Activated CD8-positive, alpha-beta memory T cell treated with anti-CD3 and anti-CD28 coated beads, Interleukin-2, amount 10 ng/mL, durations not matched to agents 7 days and 5 days (primary cell): ENCODE measurements around the gene ELL2. TPM values are rescaled to one million over a fixed set of nuclear protein-coding genes. Genes with fewer than 3 reads are reported as not detected.

Experiments
- ATAC-seq: fragments of 150-1000 bp; cut with Tn5 transposase; one replicate; pipeline ENCODE4 v1.10.0; 2021; ENCODE audit warnings: moderate library complexity
- CTCF ChIA-PET: fragments of 350-600 bp; sonication (Branson Sonifier 250); formaldehyde crosslinking; loops from one replicate; lab custom pipeline; 2021; ENCODE audit warnings: antibody characterized with exemption; lab: Charles Lee
- DNase-seq: peaks from one replicate; pipeline ENCODE4 v3.0.0-alpha.2; 2020
- H3K27ac Mint-ChIP-seq: one replicate; pipeline ENCODE4 v1.8.0; 2021; ENCODE audit warnings: mild to moderate bottlenecking, mixed read lengths
- H3K27me3 Mint-ChIP-seq: one replicate; pipeline ENCODE4 v1.8.0; 2021; ENCODE audit warnings: mixed read lengths
- H3K36me3 Mint-ChIP-seq: one replicate; pipeline ENCODE4 v1.8.0; 2021; ENCODE audit warnings: mild to moderate bottlenecking, mixed read lengths
- H3K4me1 Mint-ChIP-seq: one replicate; pipeline ENCODE4 v1.8.0; 2021; ENCODE audit warnings: mixed read lengths
- H3K4me3 Mint-ChIP-seq: one replicate; pipeline ENCODE4 v1.8.0; 2021; ENCODE audit warnings: mild to moderate bottlenecking, moderate library complexity, mixed read lengths
- H3K9me3 Mint-ChIP-seq: one replicate; pipeline ENCODE4 v1.8.0; 2022; ENCODE audit warnings: low read depth, mixed read lengths
- total RNA-seq, 2 experiments: library from RNA; stranded (reverse); gene quantifications; one replicate each; pipeline ENCODE4 v1.2.3, GENCODE V29; 2021

Gene ELL2
- total RNA-seq, 2 experiments from 2014 or later = 33.9 to 81.8 TPM

GRCh38 chr5:95970359-95970704 is 8.7 kb upstream of the ELL2 start:
- Mint-ChIP-seq H3K4me1 (peaks cover 27% of the 10 kb centered on the region), H3K36me3 (peaks cover 19% of the 10 kb centered on the region), H3K4me3 (no peak overlapping the region), H3K27me3 (no peaks in the 10 kb centered on the region), H3K27ac (no peak overlapping the region), H3K9me3 (peaks cover 2% of the 10 kb centered on the region)
- CTCF ChIA-PET = no interaction called here
- DNase-seq (no peak), ATAC-seq (no peak)

GRCh38 chr5:95969651-95970358 is 8.2 kb upstream of the ELL2 start:
- peaks cover 2% of the 10 kb centered on the region for H3K9me3 Mint-ChIP-seq
- no peak for ATAC-seq
- no peak overlapping the region for H3K4me3 Mint-ChIP-seq
- no peak overlapping the region for H3K27ac Mint-ChIP-seq
- no peaks in the 10 kb centered on the region for H3K27me3 Mint-ChIP-seq
- DNase-seq = no peak
- peaks cover 21% of the 10 kb centered on the region for H3K4me1 Mint-ChIP-seq
- CTCF ChIA-PET = no interaction called here
- H3K36me3 Mint-ChIP-seq = peaks cover 19% of the 10 kb centered on the region

DNA sequence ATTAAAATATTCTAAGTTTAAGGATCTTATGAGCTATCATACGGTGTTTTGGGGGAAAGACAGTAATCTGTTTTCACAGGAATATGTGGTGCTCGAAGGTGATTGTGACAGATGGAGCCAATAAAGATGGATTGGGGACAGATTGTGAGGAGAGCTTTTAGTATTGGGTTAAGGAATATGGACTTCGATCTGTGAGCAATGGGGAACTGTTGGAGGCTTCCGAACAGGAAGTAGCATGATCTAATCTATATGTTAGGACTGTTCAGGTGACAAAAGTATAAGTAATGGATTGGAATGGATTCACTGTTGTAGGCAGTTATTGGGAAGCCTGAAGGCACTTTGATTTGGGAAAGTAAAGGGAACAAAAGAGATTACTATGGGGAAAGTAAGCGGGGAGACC is 7.4 kb upstream of the ELL2 start:
- ATAC-seq (no peak), DNase-seq (no peak)
- Mint-ChIP-seq H3K27me3 (no peaks in the 10 kb centered on the region), H3K4me1 (peaks cover 15% of the 10 kb centered on the region), H3K27ac (no peak overlapping the region), H3K9me3 (peaks cover 2% of the 10 kb centered on the region), H3K4me3 (no peak overlapping the region), H3K36me3 (peaks cover 19% of the 10 kb centered on the region)
- CTCF ChIA-PET = no interaction called here

DNA sequence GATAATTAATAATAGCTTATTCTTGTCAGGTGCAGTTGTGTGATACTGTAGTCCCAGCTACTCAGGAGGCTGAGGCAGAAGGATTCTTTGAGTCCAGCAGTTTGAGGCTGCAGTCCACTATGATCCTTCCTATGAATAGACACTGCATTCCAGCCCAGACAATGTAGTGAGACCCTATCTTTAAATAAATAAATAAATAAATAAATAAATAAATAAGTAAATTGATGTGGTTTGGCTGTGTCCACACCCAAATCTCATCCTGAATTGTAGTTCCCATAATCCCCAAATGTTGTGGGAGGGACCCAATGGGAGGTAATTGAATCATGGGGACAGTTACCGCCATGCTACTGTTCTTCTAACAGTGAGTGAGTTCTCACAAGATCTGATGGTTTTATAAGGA is 5.6 kb upstream of the ELL2 start:
- no peak overlapping the region for H3K27ac Mint-ChIP-seq
- no peaks in the 10 kb centered on the region for H3K27me3 Mint-ChIP-seq
- H3K4me1 Mint-ChIP-seq = peaks cover 6% of the 10 kb centered on the region
- no peak for DNase-seq
- CTCF ChIA-PET = no interaction called here
- H3K4me3 Mint-ChIP-seq = no peak overlapping the region
- ATAC-seq = no peak
- peaks cover 2% of the 10 kb centered on the region for H3K9me3 Mint-ChIP-seq
- H3K36me3 Mint-ChIP-seq = peaks cover 8% of the 10 kb centered on the region

- Mint-ChIP-seq H3K36me3 (peaks cover 5% of the 10 kb centered on the region), H3K4me3 (no peak overlapping the region), H3K27me3 (no peaks in the 10 kb centered on the region), H3K4me1 (peaks cover 11% of the 10 kb centered on the region), H3K27ac (no peak overlapping the region), H3K9me3 (no peaks in the 10 kb centered on the region)
- CTCF ChIA-PET = no interaction called here
- no peak for DNase-seq
- ATAC-seq = no peak
Observed at GRCh38 chr5:95966005-95966404, 4.4 kb upstream of the ELL2 start.

- H3K27me3 Mint-ChIP-seq = no peaks in the 10 kb centered on the region
- DNase-seq (no peak), ATAC-seq (no peak)
- CTCF ChIA-PET = interaction anchor here (0.9 to 6.6 kb wide), 4 partner anchors 10 to 182 kb away, joined by 3 to 47 read pairs (median 10); no protein-coding TSS in a partner anchor
- no peak overlapping the region for H3K4me3 Mint-ChIP-seq
- peaks cover 8% of the 10 kb centered on the region for H3K36me3 Mint-ChIP-seq
- no peaks in the 10 kb centered on the region for H3K9me3 Mint-ChIP-seq
- H3K4me1 Mint-ChIP-seq = peaks cover 31% of the 10 kb centered on the region
- peak overlapping the region; percentile 0 for H3K27ac Mint-ChIP-seq
Observed at GRCh38 chr5:95963650-95964410, 2.2 kb upstream of the ELL2 start.

DNA sequence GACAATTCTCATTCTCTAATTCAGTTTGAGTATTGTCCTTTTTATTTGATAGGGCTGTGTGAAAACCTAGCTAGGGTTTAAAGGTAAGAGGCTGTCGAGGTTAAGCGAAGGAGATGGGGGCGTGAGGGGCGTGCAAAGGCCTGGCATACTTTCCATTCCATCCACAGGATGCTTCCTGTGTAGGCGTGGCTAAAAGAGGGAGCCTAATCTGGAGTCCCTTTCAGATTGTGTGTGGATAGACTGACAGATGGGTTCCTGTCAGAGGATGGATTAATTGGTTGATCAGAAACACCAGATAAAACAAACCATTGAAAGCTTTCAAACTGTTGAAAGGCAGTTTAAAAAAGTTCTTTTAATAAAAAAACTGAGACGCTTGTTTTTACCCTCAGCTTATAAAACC is 1.1 kb upstream of the ELL2 start:
- Mint-ChIP-seq H3K27ac (peak overlapping the region; percentile 98), H3K36me3 (peaks cover 6% of the 10 kb centered on the region), H3K27me3 (no peaks in the 10 kb centered on the region), H3K4me3 (peak overlapping the region; percentile 96), H3K9me3 (no peaks in the 10 kb centered on the region), H3K4me1 (peaks cover 41% of the 10 kb centered on the region)
- no peak for DNase-seq
- ATAC-seq = no peak
- CTCF ChIA-PET = interaction anchor here (1.6 to 6.6 kb wide), 4 partner anchors 11 to 104 kb away, joined by 6 to 47 read pairs (median 15); no protein-coding TSS in a partner anchor

- no peaks in the 10 kb centered on the region for H3K27me3 Mint-ChIP-seq
- peak overlapping the region; percentile 98 for H3K27ac Mint-ChIP-seq
- no peaks in the 10 kb centered on the region for H3K9me3 Mint-ChIP-seq
- CTCF ChIA-PET = interaction anchor here (1.1 to 6.6 kb wide), 6 partner anchors 12 to 103 kb away, joined by 3 to 47 read pairs (median 10); no protein-coding TSS in a partner anchor
- H3K36me3 Mint-ChIP-seq = peaks cover 6% of the 10 kb centered on the region
- ATAC-seq (no peak), DNase-seq (no peak)
- H3K4me3 Mint-ChIP-seq = peak overlapping the region; percentile 96
- peaks cover 41% of the 10 kb centered on the region for H3K4me1 Mint-ChIP-seq
Observed at GRCh38 chr5:95962475-95962773, 773 bp upstream of the ELL2 start.

DNA sequence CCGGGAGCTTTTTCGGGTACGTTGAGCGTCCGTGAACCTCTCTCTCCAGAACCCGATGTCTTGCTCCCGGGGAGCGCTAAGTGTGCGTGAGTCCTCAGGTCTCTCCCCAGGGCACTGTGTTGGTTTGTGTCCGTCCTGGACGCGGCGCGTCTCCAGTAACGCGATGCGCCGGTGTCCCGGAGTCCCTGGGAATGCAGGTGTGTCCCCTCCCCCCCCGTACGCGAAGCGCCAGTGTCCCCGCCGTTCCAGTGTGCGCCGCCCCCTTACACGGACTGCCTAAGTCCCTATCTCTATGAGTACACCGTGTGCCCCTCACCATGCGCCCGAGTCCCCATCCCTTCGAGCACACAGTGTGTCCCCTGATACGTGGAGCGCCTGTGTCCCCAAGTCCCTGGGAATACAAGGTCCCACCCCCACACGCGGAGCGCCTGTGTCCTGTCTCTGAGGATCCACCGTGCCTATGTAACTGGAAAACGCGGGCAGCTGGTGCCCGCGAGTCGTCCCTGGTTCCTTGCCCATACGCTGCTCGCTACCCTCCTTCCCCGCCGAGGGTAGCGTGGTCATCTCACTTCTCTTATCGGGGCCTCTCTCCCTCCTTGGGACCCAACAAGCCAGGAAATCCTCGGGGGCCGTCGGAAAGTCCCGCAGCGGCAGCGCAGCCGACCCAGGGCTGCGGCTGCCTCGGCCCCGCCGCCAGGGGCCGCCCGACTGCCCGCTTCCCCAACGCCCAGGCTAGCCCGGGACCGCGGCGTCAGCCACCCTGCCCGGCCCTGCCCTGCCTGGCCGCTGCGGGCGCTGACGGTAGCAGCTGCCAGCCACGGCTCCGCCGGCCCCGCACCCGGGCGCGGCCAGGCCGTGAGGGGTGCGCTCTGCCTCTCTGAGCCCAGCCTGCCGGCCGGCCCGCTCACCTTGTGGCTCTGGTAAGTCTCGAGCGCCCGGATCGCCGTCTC is 709 bp downstream of the ELL2 start:
- Mint-ChIP-seq H3K4me3 (peak overlapping the region; percentile 96), H3K36me3 (peaks cover 6% of the 10 kb centered on the region), H3K9me3 (no peaks in the 10 kb centered on the region), H3K4me1 (peaks cover 48% of the 10 kb centered on the region), H3K27me3 (no peaks in the 10 kb centered on the region), H3K27ac (peak overlapping the region; percentile 98)
- DNase-seq = peak; percentile 83
- CTCF ChIA-PET = interaction anchor here (0.6 to 6.6 kb wide), 16 partner anchors 12 to 383 kb away, joined by 3 to 47 read pairs (median 4); no protein-coding TSS in a partner anchor
- peak; percentile 65 for ATAC-seq

GRCh38 chr5:95959888-95960666 is 1.6 kb downstream of the ELL2 start:
- CTCF ChIA-PET = interaction anchor here (0.9 to 6.6 kb wide), 11 partner anchors 11 to 384 kb away, joined by 3 to 47 read pairs (median 5); no protein-coding TSS in a partner anchor
- peaks cover 53% of the 10 kb centered on the region for H3K4me1 Mint-ChIP-seq
- H3K36me3 Mint-ChIP-seq = peaks cover 10% of the 10 kb centered on the region
- ATAC-seq = no peak
- no peaks in the 10 kb centered on the region for H3K27me3 Mint-ChIP-seq
- peak overlapping the region; percentile 96 for H3K4me3 Mint-ChIP-seq
- H3K27ac Mint-ChIP-seq = peak overlapping the region; percentile 94
- H3K9me3 Mint-ChIP-seq = no peaks in the 10 kb centered on the region
- DNase-seq = no peak

DNA sequence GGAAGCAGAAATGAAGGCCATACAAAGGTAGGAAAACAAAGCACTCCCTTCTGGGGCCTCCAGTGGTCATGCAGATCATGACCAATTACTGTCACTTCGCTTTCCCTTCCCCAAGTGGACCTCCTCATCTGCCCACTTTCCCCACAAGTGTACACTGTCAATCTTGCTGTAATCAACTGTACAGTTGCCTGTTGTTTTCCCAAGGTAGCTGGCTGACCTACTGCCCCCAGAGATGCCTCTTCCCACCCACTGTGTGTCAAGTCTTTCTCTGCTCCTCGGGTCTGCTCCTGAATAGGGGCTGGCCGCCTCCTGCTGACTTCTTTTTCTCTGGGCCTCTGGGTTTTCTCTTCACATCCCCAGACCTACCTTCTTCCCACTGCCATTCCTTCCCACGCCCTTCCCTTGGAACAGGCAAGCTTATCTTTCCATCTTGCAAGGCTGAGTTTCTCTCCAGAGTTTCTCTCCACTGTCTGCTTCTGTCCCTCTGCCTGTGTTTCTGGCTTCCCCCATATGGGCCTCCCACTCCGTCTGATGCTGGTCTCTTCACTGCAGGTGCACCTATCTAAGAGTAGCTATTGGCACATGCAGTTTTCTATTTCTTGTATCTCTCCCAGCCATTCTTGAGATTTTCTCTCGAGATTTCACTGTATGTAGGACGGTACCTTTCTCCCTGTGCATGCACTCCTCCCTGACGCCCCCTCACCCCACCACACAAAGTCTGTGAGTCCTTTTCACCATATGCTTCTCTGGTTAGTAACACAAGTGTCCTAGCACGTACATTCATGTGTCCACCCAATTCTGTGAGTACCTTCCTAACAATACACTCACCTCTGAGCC is 2.4 kb downstream of the ELL2 start:
- Mint-ChIP-seq H3K27me3 (no peaks in the 10 kb centered on the region), H3K4me1 (peaks cover 56% of the 10 kb centered on the region), H3K27ac (peak overlapping the region; percentile 31), H3K9me3 (no peaks in the 10 kb centered on the region), H3K36me3 (peaks cover 16% of the 10 kb centered on the region), H3K4me3 (peak overlapping the region; percentile 96)
- DNase-seq (no peak), ATAC-seq (no peak)
- CTCF ChIA-PET = interaction anchor here (0.9 to 6.6 kb wide), 6 partner anchors 10 to 377 kb away, joined by 3 to 47 read pairs (median 4); no protein-coding TSS in a partner anchor
